Right ventricle myocardium superior (tissue), 1 donor: Measurements from ENCODE around the gene TMEM126B. TPM values are rescaled to one million over a fixed set of nuclear protein-coding genes. Genes with fewer than 3 reads are reported as not detected.
"Not testable (repeated sequence)": the region's sequence is repeated elsewhere in the genome, so short reads cannot be mapped to it uniquely, and the experiment has no call there.

Source experiments
- ATAC-seq: fragments of 200-7000 bp; cut with Tn5 transposase; one replicate; pipeline ENCODE4 v1.9.1; 2020; ENCODE audit warnings: mild to moderate bottlenecking; ENCODE audit not compliant: poor library complexity
- DNase-seq: peaks from one replicate; pipeline ENCODE4 v3.0.0-alpha.2; 2020
- intact Hi-C: fragments of 100-400 bp; cut with DNase I; formaldehyde crosslinking; loops from one replicate; pipeline ENCODE4 v1.11.2; 2022
- total RNA-seq: library from RNA; stranded (reverse); fragmentation: NEBNext Ultra II Directional; extraction: Animal tissue kit (Norgen Biotek cat#: 25700); gene quantifications from one replicate; pipeline ENCODE4 v1.2.1, GENCODE V29; 2021
- donor health status: DM: no; HTN: yes; CAD: no; lungs with severe emphysema.

The TMEM126B gene
- total RNA-seq, 1 donor from 2014 or later, result 61.6 TPM

DNA sequence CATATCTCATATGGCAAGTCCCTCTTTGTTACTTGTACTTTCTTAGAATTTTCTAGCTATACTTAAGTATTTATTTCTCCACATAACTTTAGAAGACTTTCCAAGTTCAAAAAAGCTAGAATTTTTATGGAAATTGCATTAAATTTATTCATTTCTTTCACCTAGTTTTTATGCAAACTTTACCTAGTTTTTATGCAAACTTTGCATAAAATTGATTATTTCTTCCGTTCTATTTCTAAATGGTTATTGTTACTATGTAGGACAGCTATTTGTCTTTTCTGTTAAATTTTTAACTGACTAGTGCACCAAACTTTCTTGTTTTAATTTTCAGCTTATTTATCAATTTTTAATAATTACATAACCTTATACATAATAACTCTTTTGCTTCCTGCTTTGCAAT, 39.8 kb downstream of the TMEM126B start:
- DNase-seq (no peak), ATAC-seq (no peak)
- intact Hi-C loops, result no loop called here

GRCh38 chr11:85670949-85671663, 42.7 kb downstream of the TMEM126B start:
- DNase-seq, ATAC-seq, intact Hi-C loops: not testable (repeated sequence)

- DNase-seq (no peak), ATAC-seq (no peak)
- intact Hi-C loops, result no loop called here
Observed at GRCh38 chr11:85672105-85672902, 43.9 kb downstream of the TMEM126B start.

GRCh38 chr11:85673393-85673792, 45.0 kb downstream of the TMEM126B start:
- no peak for DNase-seq
- no peak for ATAC-seq
- intact Hi-C loops, result no loop called here

- DNase-seq (no peak), ATAC-seq (no peak)
- intact Hi-C loops, result no loop called here
Observed at GRCh38 chr11:85679576-85679975, 51.2 kb downstream of the TMEM126B start.

DNA sequence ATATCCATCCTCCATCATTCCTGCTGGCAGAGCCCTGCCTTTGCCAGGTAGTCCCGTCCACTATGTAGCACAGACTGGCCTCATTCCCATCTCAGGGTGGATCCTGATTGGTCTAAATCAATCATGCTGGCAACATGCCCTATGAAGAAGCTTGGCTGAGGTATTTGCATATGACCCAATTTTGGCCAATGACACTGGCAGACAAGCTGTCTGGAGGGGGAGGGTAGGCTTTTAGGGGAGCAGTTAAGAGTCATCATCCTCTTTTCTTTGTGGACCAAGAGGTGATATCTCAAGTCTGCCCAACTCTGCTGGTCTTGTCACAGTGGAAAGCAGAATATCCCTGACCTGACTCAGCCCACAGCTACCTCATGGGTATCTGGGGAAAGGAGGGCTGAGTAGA, 52.5 kb downstream of the TMEM126B start:
- intact Hi-C loops, result no loop called here
- DNase-seq, result no peak
- ATAC-seq, result no peak

GRCh38 chr11:85682330-85683305, 54.2 kb downstream of the TMEM126B start:
- intact Hi-C loops, result no loop called here
- DNase-seq (peak; percentile 86), ATAC-seq (peak; percentile 83)

DNA sequence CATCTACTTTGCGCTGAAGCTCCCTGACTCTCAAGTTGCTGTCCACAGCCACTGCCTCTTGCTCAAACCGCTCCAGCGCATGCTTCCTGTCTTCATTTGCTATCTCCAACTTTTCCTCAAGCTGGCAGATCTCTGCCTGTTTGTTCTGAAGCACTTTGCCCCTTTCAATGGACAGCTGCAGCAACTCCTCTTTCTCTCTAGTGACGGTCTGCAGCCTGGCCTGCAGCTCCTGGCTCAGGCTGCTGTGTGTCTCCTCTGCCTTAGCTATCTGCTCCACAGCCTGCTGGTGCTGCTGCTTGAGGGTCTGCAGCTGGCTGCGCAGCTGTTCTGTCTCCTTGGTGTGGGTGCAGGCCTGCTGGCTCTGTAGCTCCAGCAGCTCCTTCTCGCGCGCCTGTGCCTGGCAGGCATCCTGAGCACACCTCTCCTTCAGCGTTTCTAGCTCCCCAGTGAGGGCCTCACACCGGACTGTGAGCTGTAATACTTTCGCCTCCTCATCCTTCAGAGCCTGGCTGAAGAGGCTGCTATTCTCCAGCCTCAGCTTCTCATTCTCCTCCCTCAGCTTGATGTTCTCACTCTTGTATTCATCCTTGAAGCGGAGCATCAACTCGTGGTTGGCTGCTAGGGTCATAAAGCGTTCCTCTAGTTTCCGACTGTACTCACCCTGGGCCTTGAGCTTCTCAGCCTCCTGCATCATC, 56.9 kb downstream of the TMEM126B start:
- intact Hi-C loops, result no loop called here
- ATAC-seq (no peak), DNase-seq (peak; percentile 48)

DNA sequence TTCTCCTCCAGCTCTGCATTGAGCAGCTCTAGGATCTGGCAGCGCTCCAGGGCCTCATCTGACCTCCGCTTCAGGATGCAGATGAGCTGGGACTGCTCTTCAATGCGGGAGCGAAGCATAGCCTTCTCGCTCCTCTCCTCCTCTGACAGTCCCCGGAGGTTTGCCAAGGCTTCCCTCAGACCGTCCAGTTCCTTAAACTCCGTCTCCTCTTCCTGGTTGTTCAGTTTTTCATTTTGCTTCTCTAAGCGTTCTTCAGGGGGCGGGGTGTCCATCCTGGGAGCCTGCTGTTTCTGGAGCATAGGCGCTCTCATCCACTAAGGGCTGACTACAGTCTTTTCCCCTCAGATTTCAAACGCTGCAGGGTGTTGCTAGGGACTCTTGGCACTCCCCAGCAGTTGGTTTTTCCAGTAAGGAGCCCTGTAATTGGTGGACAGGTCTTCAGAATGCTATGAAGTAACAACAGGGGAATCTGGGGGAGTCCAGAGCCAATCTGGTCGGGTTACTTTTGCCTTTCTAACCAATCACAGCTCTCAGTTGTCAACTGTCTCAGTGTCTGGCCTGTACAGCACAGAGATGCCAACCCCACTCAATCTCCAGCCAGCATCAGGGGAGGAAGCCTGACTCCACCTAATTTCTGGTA, 57.5 kb downstream of the TMEM126B start, which contains the start of gene CCDC89:
TSS of gene CCDC89 (minus strand) at position 376 of the 640 bp plus-strand sequence. CDS start at position 311, 65 bp downstream.
- peak; percentile 94 for ATAC-seq
- DNase-seq, result peak; percentile 86
- intact Hi-C loops, result no loop called here

Other genes starting within 250 kb of the TMEM126B start
- gene DLG2, start 1.2 kb upstream of the TMEM126B start, total RNA-seq, result 6.1 TPM
- gene TMEM126A, start 19.4 kb downstream of the TMEM126B start, total RNA-seq, result 76.1 TPM
- 11.2 TPM for gene CREBZF, start 36.5 kb downstream of the TMEM126B start, total RNA-seq
- 0.97 TPM for gene CCDC89, start 57.6 kb downstream of the TMEM126B start, total RNA-seq
- 4.0 TPM for gene SYTL2, start 182.5 kb downstream of the TMEM126B start, total RNA-seq
- not detected for gene CCDC83, start 226.8 kb downstream of the TMEM126B start, total RNA-seq